ENCODE data around the gene DMD. TPM values are rescaled to one million over a fixed set of nuclear protein-coding genes. Genes with fewer than 3 reads are reported as not detected.

DMD gene
- total RNA-seq, 1 donor from 2014 or later: 1.7 TPM

GRCh38 chrX:31376408-31377022 is 1834.8 kb downstream of the DMD start:
- no peak for DNase-seq
- TF ChIP-seq CTCF (IDR thresholded peaks at IDR 0.05; ENCODE audit: partially characterized antibody, unreplicated experiment): no peak
- H3K9me3 Mint-ChIP-seq (ENCODE audit: unreplicated experiment): peaks cover 1% of the 10 kb centered on the region
- no peaks in the 10 kb centered on the region for H3K4me1 Mint-ChIP-seq (ENCODE audit: low read depth, unreplicated experiment)
- H3K36me3 Mint-ChIP-seq (ENCODE audit: unreplicated experiment): no peaks in the 10 kb centered on the region
- no peak overlapping the region for H3K4me3 Mint-ChIP-seq (ENCODE audit: unreplicated experiment)
- no peak overlapping the region for H3K27ac Mint-ChIP-seq (ENCODE audit: unreplicated experiment)
- no peaks in the 10 kb centered on the region for H3K27me3 Mint-ChIP-seq (ENCODE audit: unreplicated experiment)

- Mint-ChIP-seq H3K36me3 (ENCODE audit: unreplicated experiment) (no peaks in the 10 kb centered on the region), H3K4me3 (ENCODE audit: unreplicated experiment) (no peak overlapping the region), H3K4me1 (ENCODE audit: low read depth, unreplicated experiment) (no peaks in the 10 kb centered on the region), H3K27ac (ENCODE audit: unreplicated experiment) (no peak overlapping the region), H3K27me3 (ENCODE audit: unreplicated experiment) (no peaks in the 10 kb centered on the region), H3K9me3 (ENCODE audit: unreplicated experiment) (peaks cover 1% of the 10 kb centered on the region)
- TF ChIP-seq CTCF (IDR thresholded peaks at IDR 0.05; ENCODE audit: partially characterized antibody, unreplicated experiment): no peak
- no peak for DNase-seq
Measured at GRCh38 chrX:31374786-31375185, 1836.6 kb downstream of the DMD start.

DNA sequence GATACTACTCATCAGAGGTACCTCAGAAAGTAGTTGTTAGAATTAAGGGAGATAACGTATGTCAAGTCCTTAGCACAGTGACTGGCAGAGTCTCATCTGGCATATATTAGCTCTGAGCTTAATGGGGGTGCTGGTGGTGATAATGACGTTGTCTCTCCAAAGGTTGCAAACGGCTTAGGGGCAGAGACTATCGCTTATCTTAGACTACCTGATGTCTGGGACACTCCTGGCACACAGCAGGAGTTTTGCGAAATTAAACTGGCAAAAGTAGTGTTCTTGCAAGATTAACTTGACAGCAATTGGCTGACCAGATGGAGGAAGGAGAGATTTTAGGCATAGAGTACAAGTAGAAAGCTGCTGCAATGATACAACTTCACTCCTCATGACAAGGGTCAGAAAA is 1839.4 kb downstream of the DMD start:
- Mint-ChIP-seq H3K27me3 (ENCODE audit: unreplicated experiment) (no peaks in the 10 kb centered on the region), H3K9me3 (ENCODE audit: unreplicated experiment) (no peaks in the 10 kb centered on the region), H3K36me3 (ENCODE audit: unreplicated experiment) (no peaks in the 10 kb centered on the region), H3K27ac (ENCODE audit: unreplicated experiment) (no peak overlapping the region), H3K4me1 (ENCODE audit: low read depth, unreplicated experiment) (no peaks in the 10 kb centered on the region), H3K4me3 (ENCODE audit: unreplicated experiment) (no peak overlapping the region)
- no peak for TF ChIP-seq CTCF (IDR thresholded peaks at IDR 0.05; ENCODE audit: partially characterized antibody, unreplicated experiment)
- DNase-seq: no peak

- H3K27me3 Mint-ChIP-seq (ENCODE audit: unreplicated experiment): no peaks in the 10 kb centered on the region
- H3K27ac Mint-ChIP-seq (ENCODE audit: unreplicated experiment): no peak overlapping the region
- no peaks in the 10 kb centered on the region for H3K4me1 Mint-ChIP-seq (ENCODE audit: low read depth, unreplicated experiment)
- no peak for TF ChIP-seq CTCF (IDR thresholded peaks at IDR 0.05; ENCODE audit: partially characterized antibody, unreplicated experiment)
- no peak overlapping the region for H3K4me3 Mint-ChIP-seq (ENCODE audit: unreplicated experiment)
- no peak for DNase-seq
- no peaks in the 10 kb centered on the region for H3K9me3 Mint-ChIP-seq (ENCODE audit: unreplicated experiment)
- H3K36me3 Mint-ChIP-seq (ENCODE audit: unreplicated experiment): no peaks in the 10 kb centered on the region
Measured at GRCh38 chrX:31367816-31368215, 1843.5 kb downstream of the DMD start.

- Mint-ChIP-seq H3K4me3 (ENCODE audit: unreplicated experiment) (no peak overlapping the region), H3K36me3 (ENCODE audit: unreplicated experiment) (no peaks in the 10 kb centered on the region), H3K9me3 (ENCODE audit: unreplicated experiment) (no peaks in the 10 kb centered on the region), H3K27me3 (ENCODE audit: unreplicated experiment) (no peaks in the 10 kb centered on the region), H3K27ac (ENCODE audit: unreplicated experiment) (no peak overlapping the region), H3K4me1 (ENCODE audit: low read depth, unreplicated experiment) (no peaks in the 10 kb centered on the region)
- no peak for TF ChIP-seq CTCF (IDR thresholded peaks at IDR 0.05; ENCODE audit: partially characterized antibody, unreplicated experiment)
- no peak for DNase-seq
Measured at GRCh38 chrX:31366041-31366440, 1845.3 kb downstream of the DMD start.
